C4-2B (cell line): ENCODE measurements around the gene NUP58.
A peak's percentile ranks its signal among the peaks of the same experiment; 100 is the strongest.

Experiments used
- H3K27ac ChIP-seq: fragments of 450-650 bp; 2 replicates; pipeline ENCODE4 v1.5.1; 2017
- ZFX ChIP-seq: fragments of 450-650 bp; IDR thresholded peaks from 2 replicates; pipeline ENCODE4 v1.6.1; 2017
- TF ChIP-seq, protein P1 (sequence below): fragments of 450-650 bp; conservative IDR thresholded peaks from 2 replicates; pipeline ENCODE4 v1.5.1; 2017; ENCODE audit warnings: mild to moderate bottlenecking

NUP58 gene

DNA sequence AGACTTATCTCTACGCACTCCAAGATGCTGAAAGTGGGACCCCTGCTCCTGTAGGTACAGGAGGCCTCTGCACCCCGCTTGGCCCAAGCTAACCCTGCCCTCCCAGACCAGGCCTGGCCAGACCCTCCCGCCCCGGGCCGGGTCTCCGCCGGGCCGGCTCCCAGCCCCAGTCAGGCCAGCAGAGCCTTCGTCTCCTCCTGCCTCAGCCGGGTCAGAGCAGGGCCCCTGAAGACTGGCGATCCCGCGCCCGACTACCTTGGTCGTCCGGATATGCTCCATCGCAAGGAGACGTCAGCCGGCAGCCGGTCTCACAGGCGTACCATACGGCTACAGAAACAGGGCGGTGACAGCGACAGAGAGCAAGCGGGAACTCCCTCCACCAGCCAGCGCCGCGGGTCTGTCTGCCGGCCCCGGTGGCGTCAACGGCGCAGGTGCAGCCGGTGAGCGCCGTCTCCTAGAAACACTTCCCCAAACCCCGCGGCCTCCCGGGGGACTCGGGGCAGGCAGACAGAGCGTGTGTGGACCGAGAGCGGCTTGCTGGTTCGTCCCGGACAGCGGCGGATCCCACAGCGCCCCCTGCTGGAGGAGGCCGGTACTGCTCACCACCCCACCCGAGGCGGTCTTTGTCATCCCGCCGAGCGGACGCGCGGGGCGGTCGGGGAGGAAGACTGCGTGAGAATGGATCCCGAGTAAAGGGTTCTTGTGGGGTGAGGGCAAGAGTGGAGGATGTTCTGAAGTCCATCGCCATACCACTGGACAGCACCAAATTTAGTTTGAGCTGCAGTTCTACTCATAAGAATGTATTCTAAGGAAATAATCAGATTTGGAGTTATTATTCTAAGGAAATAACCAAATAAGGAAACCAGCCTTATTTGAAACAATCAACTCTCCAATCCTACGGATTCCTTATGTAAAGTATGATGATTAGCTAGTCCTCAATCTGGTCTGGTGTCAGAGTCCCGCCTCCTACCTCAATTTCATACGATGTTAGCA lies 14.2 kb upstream of the NUP58 start, which contains the start of gene MTMR6:
Gene MTMR6 (minus strand): TSS at position 520 of the 993 bp plus-strand sequence. CDS start 241 bp downstream, at position 279.
- peak within 1 kb of the TSS; percentile 81 for H3K27ac ChIP-seq
- peak; percentile 97 for TF ChIP-seq ZFX
- TF ChIP-seq, protein P1, sequence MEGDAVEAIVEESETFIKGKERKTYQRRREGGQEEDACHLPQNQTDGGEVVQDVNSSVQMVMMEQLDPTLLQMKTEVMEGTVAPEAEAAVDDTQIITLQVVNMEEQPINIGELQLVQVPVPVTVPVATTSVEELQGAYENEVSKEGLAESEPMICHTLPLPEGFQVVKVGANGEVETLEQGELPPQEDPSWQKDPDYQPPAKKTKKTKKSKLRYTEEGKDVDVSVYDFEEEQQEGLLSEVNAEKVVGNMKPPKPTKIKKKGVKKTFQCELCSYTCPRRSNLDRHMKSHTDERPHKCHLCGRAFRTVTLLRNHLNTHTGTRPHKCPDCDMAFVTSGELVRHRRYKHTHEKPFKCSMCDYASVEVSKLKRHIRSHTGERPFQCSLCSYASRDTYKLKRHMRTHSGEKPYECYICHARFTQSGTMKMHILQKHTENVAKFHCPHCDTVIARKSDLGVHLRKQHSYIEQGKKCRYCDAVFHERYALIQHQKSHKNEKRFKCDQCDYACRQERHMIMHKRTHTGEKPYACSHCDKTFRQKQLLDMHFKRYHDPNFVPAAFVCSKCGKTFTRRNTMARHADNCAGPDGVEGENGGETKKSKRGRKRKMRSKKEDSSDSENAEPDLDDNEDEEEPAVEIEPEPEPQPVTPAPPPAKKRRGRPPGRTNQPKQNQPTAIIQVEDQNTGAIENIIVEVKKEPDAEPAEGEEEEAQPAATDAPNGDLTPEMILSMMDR, result peak; percentile 100

DNA sequence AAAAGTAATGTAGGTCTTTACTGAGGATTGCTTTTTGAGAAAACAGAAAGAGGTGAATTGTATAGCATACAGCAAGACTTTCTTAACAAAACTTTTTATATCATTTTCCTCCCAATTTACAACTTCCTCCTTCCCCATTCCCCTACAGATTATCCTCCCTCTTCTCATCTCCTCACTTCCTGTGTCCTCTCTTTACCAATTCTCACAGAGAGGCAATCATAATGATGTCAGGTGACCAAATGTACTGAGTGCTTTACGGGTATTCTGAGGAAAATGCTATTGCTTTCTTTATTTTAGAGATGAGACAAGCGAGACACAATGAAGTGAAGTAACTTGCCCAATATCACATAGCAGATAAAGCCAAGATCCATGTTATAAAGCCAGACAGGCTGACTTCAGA lies 12.5 kb upstream of the NUP58 start:
- TF ChIP-seq, protein P1, result no peak
- TF ChIP-seq ZFX, result no peak

DNA sequence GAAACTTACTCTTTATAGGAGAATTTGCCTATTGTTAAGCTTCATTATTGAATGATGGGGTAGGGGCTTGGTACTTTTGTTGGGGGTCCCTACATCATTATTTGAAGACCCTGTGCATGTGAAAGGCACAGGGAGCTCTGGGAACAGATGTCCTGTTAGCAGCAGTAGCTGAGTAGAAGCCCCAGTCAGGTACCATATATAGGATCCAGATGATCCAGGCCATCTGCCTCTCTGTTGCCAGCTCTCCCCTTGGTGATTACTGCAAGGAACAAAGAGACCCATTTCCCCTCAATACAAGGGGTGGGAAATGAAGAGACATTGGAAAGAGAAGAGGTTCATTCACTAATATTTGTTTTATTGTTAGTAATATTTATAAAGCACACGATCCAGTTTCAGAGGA lies 9.7 kb upstream of the NUP58 start:
- TF ChIP-seq, protein P1, result no peak
- no peak for TF ChIP-seq ZFX
- H3K27ac ChIP-seq, result no peak overlapping the region

More for the DNA sequence above, 12.5 kb upstream of the NUP58 start:
- H3K27ac ChIP-seq, result no peak overlapping the region

DNA sequence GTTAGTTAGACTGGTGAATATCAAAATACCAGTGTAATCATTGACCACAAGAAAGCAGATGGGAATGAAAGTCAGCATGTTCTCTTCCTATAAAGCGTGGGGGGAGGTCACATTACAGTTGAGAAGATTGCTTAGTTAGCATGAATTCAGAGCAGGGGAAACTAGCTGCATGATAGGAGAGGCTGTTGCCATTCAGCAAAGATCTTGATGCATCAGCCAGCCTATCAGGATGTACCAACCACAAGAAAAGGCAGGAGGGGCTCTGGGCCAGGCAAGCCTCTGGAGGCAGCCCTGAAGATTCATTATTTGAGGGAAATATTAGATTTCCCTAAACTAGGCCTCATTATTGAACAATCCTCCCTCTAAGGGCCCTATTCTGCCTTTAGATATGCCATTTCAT lies 9.1 kb upstream of the NUP58 start:
- TF ChIP-seq, protein P1, result no peak
- no peak for TF ChIP-seq ZFX
- no peak overlapping the region for H3K27ac ChIP-seq

DNA sequence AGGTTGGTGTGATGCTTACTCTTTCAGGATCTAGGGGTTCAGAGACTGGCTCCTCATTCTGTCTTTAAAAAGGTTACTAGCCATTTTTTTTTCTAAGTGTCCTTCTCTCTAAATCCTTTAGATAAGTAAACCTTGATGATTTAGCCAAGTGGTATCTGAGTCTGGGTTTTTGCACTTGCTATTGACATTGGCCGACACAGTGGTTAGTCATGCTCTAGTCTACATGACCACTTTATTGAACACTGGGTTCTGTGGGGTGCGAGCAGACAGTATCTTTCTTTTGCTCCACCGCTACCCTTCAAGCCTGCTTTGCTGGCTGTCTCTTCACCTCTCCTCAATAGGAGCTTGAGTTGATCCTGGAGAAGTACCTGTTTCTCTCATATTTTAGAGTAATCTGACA lies 6.2 kb upstream of the NUP58 start:
- no peak overlapping the region for H3K27ac ChIP-seq
- no peak for TF ChIP-seq ZFX
- TF ChIP-seq, protein P1, result no peak

DNA sequence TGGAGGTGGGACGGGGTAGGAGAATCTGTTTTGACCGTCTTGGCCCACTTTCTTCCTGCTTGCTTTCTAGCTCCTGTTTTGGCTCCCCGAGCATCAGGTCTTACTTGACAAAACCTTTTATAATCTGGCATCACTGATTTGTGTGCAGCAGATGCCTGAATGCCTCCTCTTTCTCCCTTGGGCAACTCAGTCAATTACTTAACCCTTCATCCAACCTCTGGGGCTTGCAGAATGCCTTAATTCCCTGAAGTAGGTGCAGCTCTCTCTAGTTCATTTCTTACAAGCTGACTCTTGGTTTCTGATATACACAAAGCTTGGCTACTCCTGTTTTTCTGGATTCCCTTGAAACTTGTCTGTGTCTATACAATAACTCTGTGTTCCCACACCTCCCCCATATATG lies 5.7 kb upstream of the NUP58 start:
- TF ChIP-seq, protein P1, result no peak
- no peak for TF ChIP-seq ZFX
- no peak overlapping the region for H3K27ac ChIP-seq

DNA sequence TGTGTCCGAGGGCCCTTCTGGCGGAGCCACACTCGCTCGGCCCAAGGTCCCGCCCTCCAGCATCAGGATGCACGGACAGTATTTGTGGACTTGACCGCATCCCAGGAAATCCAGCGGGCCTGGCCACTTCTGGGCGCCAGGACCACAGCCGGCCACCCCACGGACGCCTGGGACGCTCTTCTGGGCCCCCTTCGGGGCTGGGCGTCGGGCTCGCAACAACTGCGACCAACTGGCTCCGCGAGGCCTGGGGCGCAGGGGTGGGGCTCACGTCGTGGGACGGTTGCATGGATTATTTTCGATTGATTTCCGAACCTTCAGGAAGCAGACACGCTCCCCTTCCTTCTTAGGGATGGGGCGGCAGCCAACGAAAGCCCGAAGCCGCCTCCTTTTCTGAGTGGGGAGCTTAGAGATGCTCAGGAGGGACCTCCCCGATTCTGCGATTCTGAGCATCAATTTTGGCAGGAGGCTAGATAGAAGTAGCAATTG lies 521 bp upstream of the NUP58 start:
- H3K27ac ChIP-seq, result peak overlapping the region; percentile 84
- no peak for TF ChIP-seq ZFX
- TF ChIP-seq, protein P1, result no peak
